H1 (cell line): Measurements from ENCODE around the gene FKBP6. TPM values are rescaled to one million over a fixed set of nuclear protein-coding genes. Genes with fewer than 3 reads are reported as not detected.
"Not testable (repeated sequence)": the region's sequence is repeated elsewhere in the genome, so short reads cannot be mapped to it uniquely, and the experiment has no call there.

Experiments
- CTCF ChIA-PET: fragments of 300-600 bp; sonication (Branson Sonifier 250); formaldehyde crosslinking; loops from one replicate; lab custom pipeline; 2021; ENCODE audit not compliant: partially characterized antibody; lab: Charles Lee
- POLR2A ChIA-PET: fragments of 300-600 bp; sonication (Branson Sonifier 250); formaldehyde crosslinking; loops from one replicate; lab custom pipeline; 2021; ENCODE audit warnings: inconsistent platforms; ENCODE audit not compliant: partially characterized antibody; lab: Charles Lee
- DNase-seq, 2 experiments: peaks; one replicate each; pipeline versions ENCODE4 v3.0.0 to v3.0.0-alpha.2; 2010 to 2022; ENCODE audit warnings: low spot score in 2 of 2, low read depth in 1 of 2, mixed read lengths in 1 of 2
- FAIRE-seq: peaks from 2 replicates; lab custom pipeline; 2011; peaks lifted over from hg19 to GRCh38; lab: Jason Lieb, UNC
- H2AFZ ChIP-seq: 2 replicates; pipeline ENCODE4 v1.8.1; 2012; ENCODE audit warnings: low read length, inconsistent platforms
- H2AK5ac ChIP-seq: 2 replicates; pipeline ENCODE4 v1.6.1; 2013; ENCODE audit warnings: low read depth, low read length
- H2BK120ac ChIP-seq: replicated peaks from 2 replicates; pipeline ENCODE3; 2013; ENCODE audit warnings: low read depth, low read length, inconsistent platforms
- H2BK12ac ChIP-seq: 2 replicates; pipeline ENCODE4 v1.6.1; 2013; ENCODE audit warnings: low read depth, low read length
- H2BK15ac ChIP-seq: 2 replicates; pipeline ENCODE4 v1.6.1; 2013; ENCODE audit warnings: low read length
- H2BK20ac ChIP-seq: 2 replicates; pipeline ENCODE4 v1.6.1; 2013; ENCODE audit warnings: low read length
- H2BK5ac ChIP-seq: 2 replicates; pipeline ENCODE4 v1.6.1; 2013; ENCODE audit warnings: low read depth, low read length
- H3K14ac ChIP-seq: 2 replicates; pipeline ENCODE4 v1.6.1; 2013; ENCODE audit warnings: inconsistent platforms; ENCODE audit not compliant: insufficient read length
- H3K18ac ChIP-seq: 2 replicates; pipeline ENCODE4 v1.6.1; 2013; ENCODE audit warnings: low read length; ENCODE audit errors: extremely low read depth
- H3K23ac ChIP-seq: 2 replicates; pipeline ENCODE4 v1.6.1; 2013; ENCODE audit warnings: inconsistent platforms; ENCODE audit not compliant: insufficient read length
- H3K23me2 ChIP-seq: 2 replicates; pipeline ENCODE4 v1.6.1; 2013; ENCODE audit warnings: low read depth, low read length
- H3K27ac ChIP-seq: 2 replicates; pipeline ENCODE4 v1.6.1; 2011; ENCODE audit warnings: low read depth, low read length, inconsistent platforms
- H3K27me3 ChIP-seq, 4 experiments: replicated peaks in 1 of 4; 1 replicate in 1 of 4; 2 replicates in 3 of 4; pipeline versions ENCODE4 v1.6.1 to v1.8.1; 2011 to 2013; ENCODE audit warnings: low read length in 3 of 4, mild to moderate bottlenecking in 3 of 4, inconsistent platforms in 2 of 4, mixed read lengths in 2 of 4, moderate library complexity in 1 of 4; ENCODE audit not compliant: control insufficient read depth in 3 of 4, insufficient read depth in 3 of 4; ENCODE audit errors: extremely low read depth in 1 of 4
- H3K36me3 ChIP-seq, 4 experiments: 2 replicates each; pipeline versions ENCODE4 v1.6.1 to v1.8.1; 2011 to 2013; ENCODE audit warnings: mild to moderate bottlenecking in 4 of 4, low read length in 3 of 4, moderate library complexity in 2 of 4, control low read depth in 1 of 4, inconsistent platforms in 1 of 4; ENCODE audit not compliant: insufficient read depth in 4 of 4, control insufficient read depth in 2 of 4
- H3K4ac ChIP-seq: replicated peaks from 2 replicates; pipeline ENCODE3; 2013; ENCODE audit warnings: low read length, low read depth, mixed read lengths, inconsistent platforms; ENCODE audit not compliant: insufficient read length
- H3K4me1 ChIP-seq, 4 experiments: replicated peaks in 1 of 4; 1 replicate in 1 of 4; 2 replicates in 3 of 4; pipeline versions ENCODE4 v1.6.1 to v1.8.1; 2011 to 2013; ENCODE audit warnings: low read length in 3 of 4, inconsistent platforms in 2 of 4, mixed read lengths in 1 of 4; ENCODE audit not compliant: insufficient read depth in 4 of 4, control insufficient read depth in 3 of 4
- H3K4me2 ChIP-seq, 2 experiments: 2 replicates each; pipeline versions ENCODE4 v1.6.1 to v1.8.1; 2011 to 2013; ENCODE audit warnings: low read depth in 2 of 2, low read length in 2 of 2, control low read depth in 1 of 2, inconsistent platforms in 1 of 2, mild to moderate bottlenecking in 1 of 2; ENCODE audit not compliant: insufficient read depth in 1 of 2
- H3K4me3 ChIP-seq, 4 experiments: fragments of 200-600, 300-600 bp in 1 of 4; sonication (generic), shearing (Covaris generic), sonication (Bioruptor Twin) in 1 of 4; 2 replicates each; pipeline versions ENCODE4 v1.5.1 to v1.8.1; 2011 to 2016; ENCODE audit warnings: low read length in 4 of 4, low read depth in 3 of 4, control low read depth in 2 of 4, inconsistent platforms in 2 of 4, mild to moderate bottlenecking in 2 of 4, mixed read lengths in 1 of 4, moderate library complexity in 1 of 4; ENCODE audit not compliant: insufficient read depth in 2 of 4; ENCODE audit errors: extremely low read depth in 1 of 4
- H3K56ac ChIP-seq: replicated peaks from 2 replicates; pipeline ENCODE3; 2013; ENCODE audit warnings: low read depth, mild to moderate bottlenecking, mixed read lengths, low read length, inconsistent platforms; ENCODE audit not compliant: insufficient read length
- H3K79me1 ChIP-seq: 2 replicates; pipeline ENCODE4 v1.6.1; 2013; ENCODE audit warnings: low read depth, low read length, control low read depth
- H3K79me2 ChIP-seq, 2 experiments: 2 replicates each; pipeline versions ENCODE4 v1.6.1 to v1.8.1; 2012 to 2013; ENCODE audit warnings: low read length in 2 of 2, mild to moderate bottlenecking in 2 of 2, inconsistent platforms in 1 of 2; ENCODE audit not compliant: insufficient read depth in 2 of 2, control insufficient read depth in 1 of 2
- H3K9ac ChIP-seq, 4 experiments: replicated peaks in 1 of 4; 1 replicate in 1 of 4; 2 replicates in 3 of 4; pipeline versions ENCODE4 v1.6.1 to v1.8.1; 2011 to 2013; ENCODE audit warnings: low read depth in 3 of 4, low read length in 3 of 4, control low read depth in 2 of 4, mild to moderate bottlenecking in 2 of 4, moderate library complexity in 2 of 4, inconsistent platforms in 1 of 4; ENCODE audit errors: extremely low read depth in 1 of 4
- H3K9me3 ChIP-seq, 2 experiments: 2 replicates each; pipeline versions ENCODE4 v1.6.1 to v1.8.1; 2012 to 2013; ENCODE audit warnings: mild to moderate bottlenecking in 2 of 2, moderate library complexity in 2 of 2, control low read depth in 1 of 2, inconsistent platforms in 1 of 2, low read depth in 1 of 2, low read length in 1 of 2, mixed read lengths in 1 of 2; ENCODE audit not compliant: insufficient read depth in 2 of 2
- H4K20me1 ChIP-seq, 2 experiments: replicated peaks in 1 of 2; 2 replicates each; pipeline versions ENCODE3 to v1.8.1; 2011 to 2013; ENCODE audit warnings: inconsistent platforms in 2 of 2, low read length in 2 of 2, mild to moderate bottlenecking in 1 of 2; ENCODE audit not compliant: insufficient read depth in 2 of 2, control insufficient read depth in 1 of 2
- H4K5ac ChIP-seq: 2 replicates; pipeline ENCODE4 v1.6.1; 2013; ENCODE audit warnings: low read length, low read depth, mixed read lengths, inconsistent platforms; ENCODE audit not compliant: insufficient read length
- H4K8ac ChIP-seq: 2 replicates; pipeline ENCODE4 v1.8.0; 2013; ENCODE audit warnings: mild to moderate bottlenecking, moderate library complexity, low read length, inconsistent platforms; ENCODE audit not compliant: insufficient read depth; ENCODE audit errors: extremely low read depth
- H4K91ac ChIP-seq: replicated peaks from 2 replicates; pipeline ENCODE3; 2013; ENCODE audit warnings: low read length, mixed read lengths, inconsistent platforms; ENCODE audit not compliant: insufficient read length
- WGBS, 2 experiments: shearing (Covaris generic) in 1 of 2; methylation state at CpG; one replicate each; pipeline versions ENCODE4 v1.1.6 to v1.1.7; 2013 to 2015; ENCODE audit warnings: low lambda C conversion rate in 2 of 2, mixed read lengths in 2 of 2, inconsistent platforms in 1 of 2, low coverage in 1 of 2, missing lambda C conversion rate in 1 of 2; ENCODE audit not compliant: insufficient replicate concordance in 2 of 2, insufficient coverage in 1 of 2, insufficient read length in 1 of 2; ENCODE audit errors: extremely low coverage in 1 of 2, missing lambda C conversion rate in 1 of 2; 5-methylcytosine and 5-hydroxymethylcytosine counted together
- polyA plus RNA-seq, 7 experiments: library from polyadenylated mRNA; depleted of rRNA in 3 of 7; stranded (reverse) in 5 of 7; unstranded in 2 of 7; fragments of >200 nt in 5 of 7; fragments of 200-250 nt in 2 of 7; gene quantifications; 1 replicate in 5 of 7; 2 replicates in 1 of 7; 4 replicates in 1 of 7; pipeline versions ENCODE4 v1.2.1 to v1.2.3, GENCODE V29; 2011 to 2013; ENCODE audit warnings: missing spikeins in 2 of 7, mixed read lengths in 2 of 7
- total RNA-seq: library from RNA; stranded (reverse); fragmentation: NEBNext Ultra II Directional; extraction: Animal tissue kit (Norgen Biotek cat#: 25700); gene quantifications from 2 replicates; pipeline ENCODE4 v1.2.1, GENCODE V29; 2021

FKBP6 gene
- total and polyA plus RNA-seq, 2 of the 8 experiments (the other 6 are each of a cell fraction or from before 2014, with no cell fraction given) = 0.14 to 0.19 TPM

DNA sequence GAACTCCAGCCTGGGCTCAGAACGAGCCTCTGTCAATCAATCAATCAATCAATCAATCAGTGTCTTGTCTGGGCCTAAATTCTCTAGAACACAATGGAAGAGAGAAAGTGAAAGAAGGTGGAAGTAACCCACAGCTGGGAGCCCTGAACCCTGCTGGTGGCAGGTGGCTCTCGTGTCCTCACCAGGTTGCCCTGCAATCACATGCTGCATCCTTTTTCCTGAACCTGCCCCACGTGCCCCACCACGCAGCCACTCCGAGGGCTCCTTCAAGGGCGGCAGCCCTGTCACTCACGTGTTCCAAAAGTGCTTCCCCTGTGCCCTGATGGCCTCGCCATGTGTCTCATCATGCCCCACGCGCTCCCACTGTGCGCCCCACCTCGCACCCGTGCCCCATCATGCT lies 512 bp upstream of the FKBP6 start:
- H4K8ac ChIP-seq, H3K9ac ChIP-seq, H2BK20ac ChIP-seq, H3K4ac ChIP-seq, H3K27me3 ChIP-seq, H3K14ac ChIP-seq, H4K20me1 ChIP-seq, H3K56ac ChIP-seq, POLR2A ChIA-PET, H2AFZ ChIP-seq, H3K4me1 ChIP-seq, H3K4me2 ChIP-seq, H2AK5ac ChIP-seq, H3K4me3 ChIP-seq, H3K27ac ChIP-seq, H3K79me2 ChIP-seq, H2BK15ac ChIP-seq, H3K79me1 ChIP-seq, FAIRE-seq, DNase-seq, H4K5ac ChIP-seq, H3K18ac ChIP-seq, H2BK5ac ChIP-seq, H3K36me3 ChIP-seq, H3K23me2 ChIP-seq, H3K9me3 ChIP-seq, H3K23ac ChIP-seq, H2BK120ac ChIP-seq, H2BK12ac ChIP-seq, H4K91ac ChIP-seq: not testable (repeated sequence)
- CTCF ChIA-PET = interaction anchor here (0.6 to 1.2 kb wide), 3 partner anchors 12 to 124 kb away, joined by 3 to 4 read pairs (median 4); no protein-coding TSS in a partner anchor
- WGBS, 2 experiments = 93% methylated on average over 8 of the region's 13 CpGs; no CpG with 5 or more reads in 1 of the 2 experiments
